B cell (primary cell): ENCODE results near the gene ADGRF5.

Experiments
- EZH2 ChIP-seq: IDR thresholded peaks from 2 replicates; pipeline ENCODE4 v1.6.1; 2012; ENCODE audit warnings: borderline replicate concordance, low read depth, mild to moderate bottlenecking, moderate library complexity, low read length; ENCODE audit not compliant: insufficient read depth, poor library complexity, severe bottlenecking
- TF ChIP-seq, protein P1 (sequence below): fragments of 200-600 bp; IDR thresholded peaks from one replicate; pipeline ENCODE4 v1.8.0; 2022; ENCODE audit warnings: antibody characterized with exemption, mild to moderate bottlenecking

- TF ChIP-seq, protein P1, sequence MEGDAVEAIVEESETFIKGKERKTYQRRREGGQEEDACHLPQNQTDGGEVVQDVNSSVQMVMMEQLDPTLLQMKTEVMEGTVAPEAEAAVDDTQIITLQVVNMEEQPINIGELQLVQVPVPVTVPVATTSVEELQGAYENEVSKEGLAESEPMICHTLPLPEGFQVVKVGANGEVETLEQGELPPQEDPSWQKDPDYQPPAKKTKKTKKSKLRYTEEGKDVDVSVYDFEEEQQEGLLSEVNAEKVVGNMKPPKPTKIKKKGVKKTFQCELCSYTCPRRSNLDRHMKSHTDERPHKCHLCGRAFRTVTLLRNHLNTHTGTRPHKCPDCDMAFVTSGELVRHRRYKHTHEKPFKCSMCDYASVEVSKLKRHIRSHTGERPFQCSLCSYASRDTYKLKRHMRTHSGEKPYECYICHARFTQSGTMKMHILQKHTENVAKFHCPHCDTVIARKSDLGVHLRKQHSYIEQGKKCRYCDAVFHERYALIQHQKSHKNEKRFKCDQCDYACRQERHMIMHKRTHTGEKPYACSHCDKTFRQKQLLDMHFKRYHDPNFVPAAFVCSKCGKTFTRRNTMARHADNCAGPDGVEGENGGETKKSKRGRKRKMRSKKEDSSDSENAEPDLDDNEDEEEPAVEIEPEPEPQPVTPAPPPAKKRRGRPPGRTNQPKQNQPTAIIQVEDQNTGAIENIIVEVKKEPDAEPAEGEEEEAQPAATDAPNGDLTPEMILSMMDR: no peak
- no peak for TF ChIP-seq EZH2
Observed at GRCh38 chr6:46845126-46845525, 76.6 kb downstream of the ADGRF5 start.
